ENCODE measurements around the gene STING1.
"Not testable (repeated sequence)": the region's sequence is repeated elsewhere in the genome, so short reads cannot be mapped to it uniquely, and the experiment has no call there.

The STING1 gene

GRCh38 chr5:139482050-139482889 lies at the start of gene STING1:
Gene STING1 (minus strand): TSS chr5:139482758. CDS start chr5:139481704, 1,054 bp downstream.
- DNase-seq (ENCODE audit: low spot score), result peak; percentile 88

GRCh38 chr5:139531772-139532169 lies 49.2 kb upstream of the STING1 start:
- DNase-seq (ENCODE audit: low spot score), result no peak

GRCh38 chr5:139530079-139530478 lies 47.5 kb upstream of the STING1 start:
- DNase-seq (ENCODE audit: low spot score), result not testable (repeated sequence)

GRCh38 chr5:139528695-139529094 lies 46.1 kb upstream of the STING1 start:
- not testable (repeated sequence) for DNase-seq (ENCODE audit: low spot score)

GRCh38 chr5:139527896-139528467 lies 45.4 kb upstream of the STING1 start:
- not testable (repeated sequence) for DNase-seq (ENCODE audit: low spot score)

GRCh38 chr5:139527090-139527470 lies 44.5 kb upstream of the STING1 start:
- not testable (repeated sequence) for DNase-seq (ENCODE audit: low spot score)

GRCh38 chr5:139526309-139527089 lies 43.9 kb upstream of the STING1 start:
- DNase-seq (ENCODE audit: low spot score), result not testable (repeated sequence)

- not testable (repeated sequence) for DNase-seq (ENCODE audit: low spot score)
These were observed 43.2 kb upstream of the STING1 start for GRCh38 chr5:139525586-139526308.

GRCh38 chr5:139524940-139525585 lies 42.5 kb upstream of the STING1 start:
- DNase-seq (ENCODE audit: low spot score), result no peak

GRCh38 chr5:139524446-139524845 lies 41.9 kb upstream of the STING1 start:
- DNase-seq (ENCODE audit: low spot score), result no peak

GRCh38 chr5:139523635-139524445 lies 41.3 kb upstream of the STING1 start:
- no peak for DNase-seq (ENCODE audit: low spot score)

GRCh38 chr5:139517683-139518564 lies 35.4 kb upstream of the STING1 start:
- peak; percentile 96 for DNase-seq (ENCODE audit: low spot score)

- DNase-seq (ENCODE audit: low spot score), result no peak
These were observed 31.9 kb upstream of the STING1 start for GRCh38 chr5:139514486-139514856.

- no peak for DNase-seq (ENCODE audit: low spot score)
These were observed 31.4 kb upstream of the STING1 start for GRCh38 chr5:139513852-139514485.

- DNase-seq (ENCODE audit: low spot score), result peak; percentile 78
These were observed 30.9 kb upstream of the STING1 start for GRCh38 chr5:139513434-139513833.

- no peak for DNase-seq (ENCODE audit: low spot score)
These were observed 30.3 kb upstream of the STING1 start for GRCh38 chr5:139512786-139513390.

- DNase-seq (ENCODE audit: low spot score), result not testable (repeated sequence)
These were observed 22.2 kb upstream of the STING1 start for GRCh38 chr5:139504722-139505121.

GRCh38 chr5:139503879-139504278 lies 21.3 kb upstream of the STING1 start:
- DNase-seq (ENCODE audit: low spot score), result not testable (repeated sequence)

All from AG08396 (cell line).